Stimulated activated CD4-positive, alpha-beta T cell treated with anti-CD3 and anti-CD28 coated beads, Interleukin-1b, Interleukin-23, amount 100 ng/mL, for 1 hour (primary cell): ENCODE results near the gene PUSL1.

ENCODE experiments used
- DNase-seq, 2 donors: peaks; one replicate each; pipeline ENCODE4 v3.0.0-alpha.2; 2020; ENCODE audit warnings: low read depth in 2 of 2

The PUSL1 gene

GRCh38 chr1:1279028-1279427 is 29.4 kb upstream of the PUSL1 start:
- no peak for DNase-seq

- no peak for DNase-seq
Observed at GRCh38 chr1:1280782-1281481, 27.5 kb upstream of the PUSL1 start.

- DNase-seq, result no peak
Observed at GRCh38 chr1:1281533-1282321, 26.7 kb upstream of the PUSL1 start.

DNA sequence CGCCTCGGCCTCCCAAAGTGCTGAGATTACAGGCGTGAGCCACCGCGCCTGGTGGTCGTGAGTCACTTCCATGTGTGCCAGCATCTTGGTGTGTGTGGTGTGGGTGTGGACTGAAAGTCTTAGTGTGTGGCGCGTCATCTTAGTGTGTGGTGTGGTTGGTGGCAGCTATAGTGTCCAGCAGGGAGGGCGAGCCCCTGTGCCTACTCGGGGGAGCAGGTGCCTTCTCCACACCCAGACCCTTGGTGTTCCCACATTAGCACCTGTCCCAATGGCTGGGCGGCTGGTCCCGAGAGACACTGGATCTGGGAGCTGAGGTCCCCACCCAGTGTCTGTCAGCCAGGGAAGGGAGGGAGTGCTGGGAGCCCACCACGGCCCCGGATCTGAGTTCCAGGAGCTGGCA is 25.4 kb upstream of the PUSL1 start:
- DNase-seq, result no peak

DNA sequence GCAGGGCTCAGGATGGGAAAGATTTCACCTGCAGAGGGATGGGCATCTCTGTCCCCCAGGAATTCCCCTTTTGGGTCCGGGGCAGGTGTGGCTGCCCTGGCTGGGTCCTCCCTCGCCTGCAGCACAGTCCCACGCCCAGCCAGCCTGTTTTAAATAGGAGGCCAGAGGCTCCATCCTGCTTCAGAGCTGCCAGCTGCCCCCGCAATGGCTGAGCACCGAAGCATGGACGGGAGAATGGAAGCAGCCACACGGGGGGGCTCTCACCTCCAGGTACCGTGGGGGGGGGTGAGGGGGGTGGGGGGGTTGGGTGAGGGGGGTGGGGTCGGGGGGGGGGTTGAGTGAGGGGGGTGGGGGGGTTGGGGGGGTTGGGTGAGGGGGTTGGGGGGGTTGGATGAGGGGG is 24.6 kb upstream of the PUSL1 start:
- no peak for DNase-seq

DNA sequence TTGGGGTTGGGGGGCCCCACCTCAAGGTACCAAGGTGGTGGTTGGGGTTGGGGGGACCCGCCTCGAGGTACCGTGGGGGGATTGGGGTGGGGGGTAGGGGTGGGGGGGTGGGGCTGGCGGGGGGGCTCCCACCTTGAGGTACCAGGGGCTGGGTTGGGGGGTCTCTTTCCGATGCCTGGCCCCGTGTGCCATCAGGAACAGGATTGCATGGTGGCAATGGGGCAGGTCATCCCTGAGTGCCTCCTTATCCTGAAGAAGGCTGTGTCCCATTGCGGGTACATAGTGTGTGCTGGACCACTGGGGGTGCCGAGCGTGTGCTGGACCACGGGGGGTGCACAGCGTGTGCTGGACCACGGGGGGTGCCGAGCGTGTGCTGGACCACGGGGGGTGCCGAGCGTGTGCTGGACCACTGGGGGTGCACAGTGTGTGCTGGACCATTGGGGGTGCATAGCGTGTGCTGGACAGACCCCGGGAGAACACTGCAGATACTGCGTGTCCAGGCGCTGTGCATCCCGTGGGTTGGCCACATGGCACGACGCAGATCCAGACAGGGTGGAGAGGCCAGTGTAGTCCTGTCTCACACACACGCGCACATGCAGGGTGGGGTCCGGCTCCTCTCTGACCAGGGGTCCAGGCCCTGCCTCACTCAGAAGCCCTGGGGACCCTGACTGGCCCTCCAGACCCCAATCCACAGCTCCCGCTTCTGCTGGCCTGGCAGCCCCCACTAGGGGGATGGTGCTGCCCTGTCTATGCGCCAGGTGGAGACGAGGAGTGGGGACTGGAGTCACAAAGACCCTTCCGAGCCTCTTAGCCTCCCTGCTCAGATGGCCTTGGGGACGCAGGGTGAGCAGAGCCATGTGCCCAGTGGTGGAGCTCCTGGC is 23.9 kb upstream of the PUSL1 start:
- no peak for DNase-seq

- DNase-seq, result no peak
Observed at GRCh38 chr1:1285102-1285571, 23.3 kb upstream of the PUSL1 start.

DNA sequence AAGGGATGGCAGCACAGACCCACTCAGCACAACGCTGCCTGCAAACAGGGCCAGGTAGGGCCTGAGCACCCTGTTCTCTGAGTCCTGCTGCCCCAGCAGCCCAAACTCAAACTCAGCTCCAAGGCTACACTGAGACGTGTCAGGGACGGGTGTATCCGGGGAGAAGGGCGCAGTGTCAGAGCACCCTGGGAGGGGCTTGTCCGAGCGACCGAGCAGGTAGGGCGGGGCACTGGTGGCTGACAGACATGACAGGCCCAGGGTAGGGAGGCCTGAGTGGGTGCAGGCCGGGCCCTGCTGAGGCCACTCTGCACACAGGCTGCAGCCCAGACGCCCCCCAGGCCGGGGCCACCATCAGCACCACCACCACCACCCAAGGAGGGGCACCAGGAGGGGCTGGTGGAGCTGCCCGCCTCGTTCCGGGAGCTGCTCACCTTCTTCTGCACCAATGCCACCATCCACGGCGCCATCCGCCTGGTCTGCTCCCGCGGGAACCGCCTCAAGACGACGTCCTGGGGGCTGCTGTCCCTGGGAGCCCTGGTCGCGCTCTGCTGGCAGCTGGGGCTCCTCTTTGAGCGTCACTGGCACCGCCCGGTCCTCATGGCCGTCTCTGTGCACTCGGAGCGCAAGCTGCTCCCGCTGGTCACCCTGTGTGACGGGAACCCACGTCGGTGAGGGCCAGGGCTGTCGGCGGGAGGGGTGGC is 22.6 kb upstream of the PUSL1 start:
- no peak for DNase-seq

- DNase-seq, result no peak
Observed at GRCh38 chr1:1286313-1287261, 21.8 kb upstream of the PUSL1 start.

DNA sequence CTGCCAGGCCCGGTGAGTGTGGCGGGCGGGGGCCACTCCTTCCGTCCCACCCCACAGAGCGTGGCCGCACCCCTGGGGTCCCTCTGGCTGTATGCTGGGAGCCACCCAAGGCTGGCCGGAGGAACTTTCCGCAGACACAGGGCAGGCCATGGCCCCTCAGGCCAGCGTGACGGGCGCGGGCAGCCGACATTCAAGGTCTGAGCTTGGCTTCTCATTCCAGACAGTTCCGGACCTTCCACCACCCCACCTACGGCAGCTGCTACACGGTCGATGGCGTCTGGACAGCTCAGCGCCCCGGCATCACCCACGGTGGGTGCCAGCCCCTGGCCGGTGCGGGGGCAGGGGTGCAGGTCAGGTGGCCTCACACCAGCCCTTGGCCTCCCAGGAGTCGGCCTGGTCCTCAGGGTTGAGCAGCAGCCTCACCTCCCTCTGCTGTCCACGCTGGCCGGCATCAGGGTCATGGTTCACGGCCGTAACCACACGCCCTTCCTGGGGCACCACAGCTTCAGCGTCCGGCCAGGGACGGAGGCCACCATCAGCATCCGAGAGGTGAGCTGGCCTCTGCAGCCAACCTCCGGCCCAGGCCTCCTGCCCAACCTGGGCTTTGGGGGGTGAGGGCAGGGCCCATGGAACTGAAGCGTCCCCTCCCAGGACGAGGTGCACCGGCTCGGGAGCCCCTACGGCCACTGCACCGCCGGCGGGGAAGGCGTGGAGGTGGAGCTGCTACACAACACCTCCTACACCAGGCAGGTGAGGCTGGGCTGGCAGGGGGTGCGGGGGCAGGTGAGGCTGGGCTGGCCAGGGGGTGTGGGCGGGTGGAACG is 20.9 kb upstream of the PUSL1 start:
- no peak for DNase-seq

DNA sequence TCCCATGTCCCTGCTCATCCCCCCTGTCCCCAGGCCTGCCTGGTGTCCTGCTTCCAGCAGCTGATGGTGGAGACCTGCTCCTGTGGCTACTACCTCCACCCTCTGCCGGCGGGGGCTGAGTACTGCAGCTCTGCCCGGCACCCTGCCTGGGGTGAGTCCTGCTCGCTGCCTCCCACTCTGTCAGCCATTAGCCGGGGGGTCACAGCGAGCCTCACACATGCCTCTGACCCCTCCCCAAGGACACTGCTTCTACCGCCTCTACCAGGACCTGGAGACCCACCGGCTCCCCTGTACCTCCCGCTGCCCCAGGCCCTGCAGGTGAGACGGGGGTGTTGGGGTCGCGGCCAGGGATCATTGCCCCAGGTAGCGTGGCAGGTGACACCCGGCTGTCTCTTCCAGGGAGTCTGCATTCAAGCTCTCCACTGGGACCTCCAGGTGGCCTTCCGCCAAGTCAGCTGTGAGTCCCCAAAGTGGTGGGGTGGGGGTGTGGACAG is 18.1 kb upstream of the PUSL1 start:
- peak; percentile 36 to 58 for DNase-seq

DNA sequence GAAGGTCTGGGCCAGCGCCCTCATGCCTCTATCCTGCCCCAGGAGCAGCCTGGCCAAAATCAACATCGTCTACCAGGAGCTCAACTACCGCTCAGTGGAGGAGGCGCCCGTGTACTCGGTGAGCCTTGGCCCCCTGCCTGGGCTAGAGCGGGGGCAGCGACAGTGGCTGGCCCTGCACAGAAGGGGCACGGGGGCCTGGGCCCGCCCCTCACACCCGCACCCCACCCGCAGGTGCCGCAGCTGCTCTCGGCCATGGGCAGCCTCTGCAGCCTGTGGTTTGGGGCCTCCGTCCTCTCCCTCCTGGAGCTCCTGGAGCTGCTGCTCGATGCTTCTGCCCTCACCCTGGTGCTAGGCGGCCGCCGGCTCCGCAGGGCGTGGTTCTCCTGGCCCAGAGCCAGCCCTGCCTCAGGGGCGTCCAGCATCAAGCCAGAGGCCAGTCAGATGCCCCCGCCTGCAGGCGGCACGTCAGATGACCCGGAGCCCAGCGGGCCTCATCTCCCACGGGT is 17.3 kb upstream of the PUSL1 start:
- DNase-seq, result no peak

DNA sequence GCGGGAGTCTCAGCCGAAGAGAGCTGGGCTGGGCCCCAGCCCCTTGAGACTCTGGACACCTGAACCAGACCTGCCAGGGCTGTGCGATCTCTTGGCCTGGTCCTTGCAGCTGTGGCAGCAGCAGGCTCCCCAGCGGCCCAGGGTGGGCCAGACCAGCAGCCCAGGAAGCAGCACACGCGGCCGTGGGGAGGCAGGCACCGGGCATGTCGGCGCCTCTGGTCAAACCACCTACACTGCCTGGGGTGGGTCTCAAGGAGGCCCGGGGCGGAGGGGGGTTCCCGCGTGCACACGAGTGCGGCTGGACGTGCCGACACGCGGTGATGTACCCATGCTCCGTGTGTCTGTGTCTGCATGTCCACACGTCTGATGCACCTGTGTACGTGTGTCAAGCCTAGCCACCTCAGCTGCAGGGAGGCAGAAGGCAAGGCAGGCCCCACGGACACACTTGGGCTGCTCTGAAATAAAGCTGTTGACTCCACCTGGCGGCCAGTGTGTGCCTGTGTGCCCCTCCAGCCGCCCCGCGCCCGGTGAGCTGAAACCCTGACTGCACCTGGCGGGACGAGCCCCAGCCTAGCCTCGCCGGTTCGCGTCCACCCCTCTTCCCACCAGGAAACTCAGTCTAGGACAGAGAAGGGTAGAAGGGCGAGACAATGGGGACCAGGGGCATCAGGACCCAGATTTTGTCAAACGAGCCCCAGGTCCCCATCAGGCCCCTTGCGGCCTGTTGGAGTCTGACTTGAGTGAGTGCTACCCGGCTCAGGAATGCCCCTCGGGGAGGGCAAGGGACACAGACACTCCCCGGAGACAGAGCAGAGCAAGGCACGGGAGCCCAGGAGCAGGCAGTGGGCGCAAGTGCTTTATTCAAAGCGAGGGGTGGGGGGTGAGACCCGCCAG is 16.6 kb upstream of the PUSL1 start:
- DNase-seq, result peak in 1 of 2 donors; percentile 34

DNA sequence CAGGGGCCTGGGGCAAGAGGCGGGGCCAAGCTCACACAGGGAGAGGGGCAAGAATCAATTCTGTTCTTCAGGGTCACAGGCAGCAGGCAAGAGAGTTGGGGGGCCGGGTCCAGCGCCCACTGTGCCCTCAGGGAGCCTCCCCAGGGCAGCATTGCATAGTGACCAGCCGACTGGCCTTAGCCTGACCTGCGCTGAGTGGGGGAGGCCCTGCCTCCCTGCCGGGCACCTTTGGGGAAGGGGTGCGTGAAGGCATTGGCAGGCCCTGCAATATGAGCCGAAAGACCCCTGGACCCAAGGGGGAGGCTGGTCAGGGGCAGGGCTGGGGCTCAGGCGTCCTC is 16.0 kb upstream of the PUSL1 start:
- no peak for DNase-seq

DNA sequence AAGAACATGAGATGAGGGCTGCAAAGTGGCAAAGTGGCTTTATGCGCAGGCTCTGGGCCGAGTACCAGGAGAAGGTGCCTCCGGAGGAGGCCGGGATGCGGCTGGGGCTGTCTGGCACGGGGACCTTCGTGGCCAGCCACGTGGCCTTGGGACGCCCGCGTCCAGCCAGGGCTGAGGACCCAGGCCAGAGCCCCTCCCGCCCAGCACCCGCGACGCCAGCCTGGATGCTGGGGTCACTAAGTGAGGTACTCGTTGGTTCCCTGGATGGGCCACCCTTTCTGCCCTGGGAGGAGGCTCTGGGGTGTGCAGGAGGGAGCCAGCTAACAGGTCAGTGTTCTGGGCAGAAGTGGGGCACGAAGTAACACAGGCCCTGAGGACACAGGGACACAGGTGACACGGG is 15.5 kb upstream of the PUSL1 start:
- no peak for DNase-seq

GRCh38 chr1:1293263-1294249 is 14.8 kb upstream of the PUSL1 start:
- no peak for DNase-seq

DNA sequence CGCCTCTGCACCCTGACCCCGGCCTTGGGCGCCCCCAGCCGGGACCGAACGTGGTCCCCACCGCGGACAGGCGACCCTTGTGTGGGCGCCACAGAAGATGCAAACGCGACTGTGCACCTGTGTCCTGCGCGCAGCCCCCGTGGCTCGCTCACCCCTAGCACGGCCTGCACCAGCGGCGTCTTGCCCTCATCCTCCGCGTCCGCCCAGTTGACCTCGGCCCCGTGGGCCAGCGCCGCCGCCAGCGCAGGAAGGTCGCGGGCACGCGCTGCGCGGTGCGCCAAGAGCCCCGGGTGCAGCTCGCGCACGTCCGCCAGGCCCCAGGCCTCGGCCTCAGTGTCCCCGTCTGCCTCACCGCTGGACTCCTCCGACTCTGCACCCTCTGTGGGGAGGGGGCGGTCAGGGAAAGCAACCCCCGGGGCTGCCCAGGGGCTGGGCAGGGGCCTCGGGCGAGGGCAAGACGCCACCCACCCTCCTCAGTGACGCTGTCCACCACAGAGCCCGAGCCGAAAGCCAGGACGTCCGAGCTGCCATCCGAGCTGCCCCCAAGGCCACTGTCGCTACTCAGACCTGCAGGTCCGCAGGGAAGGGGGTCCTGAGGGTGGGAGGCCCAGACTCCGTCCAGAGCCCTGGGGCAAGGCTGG is 14.0 kb upstream of the PUSL1 start:
- DNase-seq, result no peak
